K562 (cell line): ENCODE results near the gene ANKLE1. TPM values are rescaled to one million over a fixed set of nuclear protein-coding genes. Genes with fewer than 3 reads are reported as not detected.
A peak's percentile ranks its signal among the peaks of the same experiment; 100 is the strongest.

ENCODE experiments used
- ADNP ChIP-seq: fragments of 200-800 bp; sonication (Bioruptor generic); IDR thresholded peaks from 2 replicates; pipeline ENCODE4 v1.6.1; 2016; ENCODE audit warnings: missing genetic modification characterization, missing compliant biosample characterization
- CTBP1 ChIP-seq: fragments of 450-650 bp; IDR thresholded peaks from 2 replicates; pipeline ENCODE4 v1.6.1; 2016; ENCODE audit warnings: borderline replicate concordance
- ESRRA ChIP-seq: fragments of 450-650 bp; IDR thresholded peaks from 2 replicates; pipeline ENCODE4 v1.6.1; 2014; ENCODE audit warnings: low read depth, mild to moderate bottlenecking, moderate library complexity, borderline replicate concordance
- GABPB2 ChIP-seq: fragments of 250-450 bp; sonication (Bioruptor Pico); conservative IDR thresholded peaks from 2 replicates; pipeline ENCODE4 v1.5.1; 2021; ENCODE audit warnings: mild to moderate bottlenecking
- GATAD2B ChIP-seq: fragments of 450-650 bp; IDR thresholded peaks from 2 replicates; pipeline ENCODE4 v1.6.1; 2017; ENCODE audit warnings: mild to moderate bottlenecking, borderline replicate concordance
- HEY1 ChIP-seq: fragments of 250-450 bp; sonication (Bioruptor Pico); IDR thresholded peaks from 2 replicates; pipeline ENCODE4 v1.5.0; 2020; ENCODE audit warnings: mild to moderate bottlenecking, moderate library complexity, borderline replicate concordance
- HMG20A ChIP-seq: fragments of 450-650 bp; formaldehyde crosslinking; conservative IDR thresholded peaks from 2 replicates; pipeline ENCODE4 v1.4.0; 2020; ENCODE audit warnings: mild to moderate bottlenecking, mixed read lengths
- HMGN3 ChIP-seq: IDR thresholded peaks from 2 replicates; pipeline ENCODE4 v1.6.1; 2011; ENCODE audit warnings: borderline replicate concordance, low read depth, mild to moderate bottlenecking, mixed read lengths, low read length; ENCODE audit not compliant: insufficient read length; ENCODE audit errors: extremely low read depth
- MAFF ChIP-seq: IDR thresholded peaks from 2 replicates; pipeline ENCODE4 v1.6.1; 2012; ENCODE audit warnings: low read length, improper control_type of control experiment
- MXI1 ChIP-seq: IDR thresholded peaks from 2 replicates; pipeline ENCODE4 v1.6.1; 2011; ENCODE audit warnings: low read depth, mild to moderate bottlenecking, improper control_type of control experiment, low read length
- PHF21A ChIP-seq: fragments of 450-650 bp; IDR thresholded peaks from 2 replicates; pipeline ENCODE4 v1.6.1; 2017; ENCODE audit warnings: low read depth, borderline replicate concordance
- RB1 ChIP-seq: fragments of 450-650 bp; IDR thresholded peaks from 2 replicates; pipeline ENCODE4 v1.6.1; 2017; ENCODE audit warnings: low read depth, mild to moderate bottlenecking
- RBFOX2 ChIP-seq: fragments of 200-400 bp; formaldehyde crosslinking; IDR thresholded peaks from 2 replicates; pipeline ENCODE4 v1.6.1; 2017; ENCODE audit warnings: low read depth, mild to moderate bottlenecking, low read length, moderate library complexity
- RUNX1 ChIP-seq: sonication (generic); IDR thresholded peaks from 2 replicates; pipeline ENCODE4 v1.6.1; 2016; ENCODE audit warnings: antibody characterized with exemption, low read depth
- ZBTB17 ChIP-seq: fragments of 450-650 bp; formaldehyde crosslinking; IDR thresholded peaks from 2 replicates; pipeline ENCODE4 v1.4.0; 2020; ENCODE audit warnings: mild to moderate bottlenecking
- polyA plus RNA-seq, 8 experiments: library from polyadenylated mRNA; depleted of rRNA in 4 of 8; stranded (reverse) in 5 of 8; unstranded in 3 of 8; fragments of >200 nt; fragmentation: Nextera tagmentation in 2 of 8; fragmentation: Illumina TruSeq in 1 of 8; extraction: Ambion mirVana in 2 of 8; extraction: Trizol in 1 of 8; gene quantifications; 2 replicates each; pipeline versions ENCODE4 v1.2.1 to v1.2.3, GENCODE V29; 2011 to 2014; ENCODE audit warnings: inconsistent platforms in 1 of 8, missing spikeins in 1 of 8
- total RNA-seq, 7 experiments: library from RNA; depleted of rRNA in 6 of 7; stranded (reverse); fragments of >200 nt in 6 of 7; fragmentation: Illumina TruSeq in 2 of 7; extraction: Trizol in 2 of 7; gene quantifications; 2 replicates each; pipeline versions ENCODE4 v1.2.1 to v1.2.3, GENCODE V29; 2011 to 2021; ENCODE audit warnings: low replicate concordance in 1 of 7
- TF ChIP-seq, protein P1 (sequence below): fragments of 450-650 bp; IDR thresholded peaks from 2 replicates; pipeline ENCODE4 v1.6.1; 2016; ENCODE audit warnings: antibody characterized with exemption
- TF ChIP-seq, protein P2 (sequence below): fragments of 450-650 bp; formaldehyde crosslinking; IDR thresholded peaks from 2 replicates; pipeline ENCODE4 v1.4.0; 2022; ENCODE audit warnings: missing genetic modification characterization
- TF ChIP-seq, protein P3 (sequence below): fragments of 450-650 bp; formaldehyde crosslinking; conservative IDR thresholded peaks from 2 replicates; pipeline ENCODE4 v1.4.0; 2022; ENCODE audit warnings: mild to moderate bottlenecking, missing genetic modification characterization
- TF ChIP-seq, protein P4 (sequence below): sonication (generic); formaldehyde crosslinking; IDR thresholded peaks from 2 replicates; pipeline ENCODE4 v1.8.1; 2023; ENCODE audit warnings: mild to moderate bottlenecking, missing genetic modification reagents
- TF ChIP-seq, protein P5 (sequence below): fragments of 450-650 bp; conservative IDR thresholded peaks from 2 replicates; pipeline ENCODE4 v1.6.1; 2016; ENCODE audit warnings: missing genetic modification characterization, low read depth, mild to moderate bottlenecking, missing compliant biosample characterization, moderate library complexity

ANKLE1 gene
- total and polyA plus RNA-seq, 9 of the 15 experiments (the other 6 are each of a cell fraction or from before 2014, with no cell fraction given): 0.63 to 9.2 (median 2.9) TPM

DNA sequence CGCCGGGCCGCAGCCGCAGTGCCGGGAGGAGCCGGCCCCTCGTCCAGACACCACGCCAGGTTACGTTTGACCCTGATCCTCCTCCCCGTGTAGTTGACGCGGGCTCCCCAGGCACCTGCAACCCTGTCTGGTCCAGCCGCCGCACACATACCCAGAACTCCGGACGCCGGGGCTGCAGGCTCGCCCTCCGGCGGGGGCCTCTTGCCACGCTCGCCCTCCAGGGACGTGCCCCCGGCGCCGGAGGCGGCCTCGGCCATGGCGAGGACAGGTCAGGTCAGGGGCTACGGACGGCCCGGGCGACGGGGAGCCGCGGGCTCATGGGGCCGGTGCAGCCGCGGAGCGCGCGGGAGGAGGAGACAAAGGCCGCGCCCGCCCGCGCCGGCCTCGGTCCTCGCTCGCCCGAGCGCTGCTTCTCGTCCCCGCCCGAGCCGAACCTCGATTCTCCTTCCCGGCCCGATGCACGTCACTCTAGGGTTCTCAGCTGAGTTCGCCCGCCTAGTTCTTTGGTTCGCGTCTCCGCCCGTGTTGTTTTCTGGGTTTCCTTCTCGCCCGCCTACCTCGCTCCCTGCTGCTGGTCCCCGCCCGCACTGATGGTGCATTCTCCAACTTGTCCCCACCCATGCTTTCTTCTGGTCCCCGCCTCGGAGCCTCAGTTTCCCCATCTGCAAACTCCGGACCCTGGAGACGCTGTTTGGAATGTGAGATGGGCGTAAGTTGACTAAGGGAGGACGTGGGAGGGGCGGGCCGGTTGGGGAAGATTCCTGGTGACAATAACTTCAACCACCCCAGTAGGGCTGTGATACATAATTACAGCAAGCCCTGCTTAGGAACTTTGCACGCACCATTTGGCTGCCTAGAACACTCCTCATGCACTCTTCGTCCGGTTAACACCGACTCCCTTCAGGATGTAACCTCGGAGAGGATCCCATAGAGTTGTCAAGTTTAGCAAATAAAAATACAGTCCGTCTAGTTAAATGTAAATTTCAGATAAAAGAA lies 53.0 kb downstream of the ANKLE1 start, which contains the start of gene ANO8 (continued):
- TF ChIP-seq, protein P1, sequence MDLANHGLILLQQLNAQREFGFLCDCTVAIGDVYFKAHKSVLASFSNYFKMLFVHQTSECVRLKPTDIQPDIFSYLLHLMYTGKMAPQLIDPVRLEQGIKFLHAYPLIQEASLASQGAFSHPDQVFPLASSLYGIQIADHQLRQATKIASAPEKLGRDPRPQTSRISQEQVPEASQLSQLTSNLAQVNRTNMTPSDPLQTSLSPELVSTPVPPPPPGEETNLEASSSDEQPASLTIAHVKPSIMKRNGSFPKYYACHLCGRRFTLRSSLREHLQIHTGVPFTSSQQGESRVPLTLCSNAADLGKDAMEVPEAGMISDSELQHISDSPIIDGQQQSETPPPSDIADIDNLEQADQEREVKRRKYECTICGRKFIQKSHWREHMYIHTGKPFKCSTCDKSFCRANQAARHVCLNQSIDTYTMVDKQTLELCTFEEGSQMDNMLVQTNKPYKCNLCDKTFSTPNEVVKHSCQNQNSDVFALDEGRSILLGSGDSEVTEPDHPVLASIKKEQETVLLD: peak; percentile 45; the same call in 1 of the 2 replicates
- TF ChIP-seq, protein P2, sequence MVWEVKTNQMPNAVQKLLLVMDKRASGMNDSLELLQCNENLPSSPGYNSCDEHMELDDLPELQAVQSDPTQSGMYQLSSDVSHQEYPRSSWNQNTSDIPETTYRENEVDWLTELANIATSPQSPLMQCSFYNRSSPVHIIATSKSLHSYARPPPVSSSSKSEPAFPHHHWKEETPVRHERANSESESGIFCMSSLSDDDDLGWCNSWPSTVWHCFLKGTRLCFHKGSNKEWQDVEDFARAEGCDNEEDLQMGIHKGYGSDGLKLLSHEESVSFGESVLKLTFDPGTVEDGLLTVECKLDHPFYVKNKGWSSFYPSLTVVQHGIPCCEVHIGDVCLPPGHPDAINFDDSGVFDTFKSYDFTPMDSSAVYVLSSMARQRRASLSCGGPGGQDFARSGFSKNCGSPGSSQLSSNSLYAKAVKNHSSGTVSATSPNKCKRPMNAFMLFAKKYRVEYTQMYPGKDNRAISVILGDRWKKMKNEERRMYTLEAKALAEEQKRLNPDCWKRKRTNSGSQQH (CRISPR knock-in tag): no peak
- no peak; the same call in 1 of the 2 replicates for TF ChIP-seq ADNP (tag)
- peak; percentile 19; the same call in 1 of the 2 replicates for TF ChIP-seq ZBTB17 (CRISPR knock-in tag)
- TF ChIP-seq RUNX1: no peak
- TF ChIP-seq, protein P3, sequence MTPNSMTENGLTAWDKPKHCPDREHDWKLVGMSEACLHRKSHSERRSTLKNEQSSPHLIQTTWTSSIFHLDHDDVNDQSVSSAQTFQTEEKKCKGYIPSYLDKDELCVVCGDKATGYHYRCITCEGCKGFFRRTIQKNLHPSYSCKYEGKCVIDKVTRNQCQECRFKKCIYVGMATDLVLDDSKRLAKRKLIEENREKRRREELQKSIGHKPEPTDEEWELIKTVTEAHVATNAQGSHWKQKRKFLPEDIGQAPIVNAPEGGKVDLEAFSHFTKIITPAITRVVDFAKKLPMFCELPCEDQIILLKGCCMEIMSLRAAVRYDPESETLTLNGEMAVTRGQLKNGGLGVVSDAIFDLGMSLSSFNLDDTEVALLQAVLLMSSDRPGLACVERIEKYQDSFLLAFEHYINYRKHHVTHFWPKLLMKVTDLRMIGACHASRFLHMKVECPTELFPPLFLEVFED: no peak
- no peak for TF ChIP-seq HEY1 (CRISPR knock-in tag)
- peak; percentile 98 for TF ChIP-seq RB1
- no peak for TF ChIP-seq MAFF
- TF ChIP-seq HMGN3: peak; percentile 87
- TF ChIP-seq CTBP1: peak; percentile 98
- TF ChIP-seq ESRRA: peak; percentile 48; the same call in 1 of the 2 replicates
- TF ChIP-seq PHF21A: 0 out of 2 replicates have a peak, but pooled peaks have one; percentile 52
- peak; percentile 62; the same call in 1 of the 2 replicates for TF ChIP-seq MXI1
- peak; percentile 75 for TF ChIP-seq RBFOX2
- TF ChIP-seq, protein P4, sequence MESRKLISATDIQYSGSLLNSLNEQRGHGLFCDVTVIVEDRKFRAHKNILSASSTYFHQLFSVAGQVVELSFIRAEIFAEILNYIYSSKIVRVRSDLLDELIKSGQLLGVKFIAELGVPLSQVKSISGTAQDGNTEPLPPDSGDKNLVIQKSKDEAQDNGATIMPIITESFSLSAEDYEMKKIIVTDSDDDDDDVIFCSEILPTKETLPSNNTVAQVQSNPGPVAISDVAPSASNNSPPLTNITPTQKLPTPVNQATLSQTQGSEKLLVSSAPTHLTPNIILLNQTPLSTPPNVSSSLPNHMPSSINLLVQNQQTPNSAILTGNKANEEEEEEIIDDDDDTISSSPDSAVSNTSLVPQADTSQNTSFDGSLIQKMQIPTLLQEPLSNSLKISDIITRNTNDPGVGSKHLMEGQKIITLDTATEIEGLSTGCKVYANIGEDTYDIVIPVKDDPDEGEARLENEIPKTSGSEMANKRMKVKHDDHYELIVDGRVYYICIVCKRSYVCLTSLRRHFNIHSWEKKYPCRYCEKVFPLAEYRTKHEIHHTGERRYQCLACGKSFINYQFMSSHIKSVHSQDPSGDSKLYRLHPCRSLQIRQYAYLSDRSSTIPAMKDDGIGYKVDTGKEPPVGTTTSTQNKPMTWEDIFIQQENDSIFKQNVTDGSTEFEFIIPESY (CRISPR knock-in tag): peak; percentile 91
- peak; percentile 97 for TF ChIP-seq GATAD2B
- no peak for TF ChIP-seq HMG20A
- TF ChIP-seq, protein P5, sequence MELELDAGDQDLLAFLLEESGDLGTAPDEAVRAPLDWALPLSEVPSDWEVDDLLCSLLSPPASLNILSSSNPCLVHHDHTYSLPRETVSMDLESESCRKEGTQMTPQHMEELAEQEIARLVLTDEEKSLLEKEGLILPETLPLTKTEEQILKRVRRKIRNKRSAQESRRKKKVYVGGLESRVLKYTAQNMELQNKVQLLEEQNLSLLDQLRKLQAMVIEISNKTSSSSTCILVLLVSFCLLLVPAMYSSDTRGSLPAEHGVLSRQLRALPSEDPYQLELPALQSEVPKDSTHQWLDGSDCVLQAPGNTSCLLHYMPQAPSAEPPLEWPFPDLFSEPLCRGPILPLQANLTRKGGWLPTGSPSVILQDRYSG (tag): no peak
- no peak for TF ChIP-seq GABPB2 (CRISPR knock-in tag)
